GM21367 (cell line): ENCODE measurements around the gene A2M.

ENCODE experiments used
- ATAC-seq: cut with Tn5 transposase; IDR thresholded peaks from one replicate; pipeline ENCODE4 v1.9.1; 2021; ENCODE audit not compliant: unreplicated experiment

The A2M gene

DNA sequence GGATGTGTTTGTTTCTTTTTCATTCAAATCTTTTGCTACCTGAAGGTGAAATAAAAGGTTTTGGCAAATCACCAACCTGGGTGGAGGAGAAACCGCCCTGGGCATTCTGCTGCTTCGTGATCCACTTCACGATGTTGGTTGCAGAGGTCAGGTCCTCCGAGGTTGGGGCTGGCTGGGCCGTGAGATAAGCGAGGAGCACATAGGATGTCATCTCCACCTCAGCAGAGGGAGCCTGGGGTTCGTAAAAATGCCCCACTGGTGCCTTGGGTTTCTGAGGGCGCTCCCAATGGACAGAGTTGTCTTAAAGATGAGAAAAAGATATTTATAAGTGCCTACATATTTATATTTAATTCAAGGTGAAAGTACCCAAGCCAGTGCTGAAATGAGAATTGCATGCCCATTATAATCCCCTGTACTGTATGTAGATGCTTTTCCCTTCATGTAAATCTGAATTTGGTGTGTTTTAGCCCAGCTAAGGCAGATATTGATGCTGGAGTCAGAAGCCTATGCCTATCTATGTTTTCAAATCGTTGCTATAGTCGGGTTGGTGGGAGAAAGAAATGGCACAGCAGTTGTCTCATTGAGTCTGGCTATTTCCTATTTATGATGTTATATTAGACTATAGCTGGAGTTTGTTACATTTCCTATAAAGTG, 41.1 kb downstream of the A2M start:
- ATAC-seq: no peak

DNA sequence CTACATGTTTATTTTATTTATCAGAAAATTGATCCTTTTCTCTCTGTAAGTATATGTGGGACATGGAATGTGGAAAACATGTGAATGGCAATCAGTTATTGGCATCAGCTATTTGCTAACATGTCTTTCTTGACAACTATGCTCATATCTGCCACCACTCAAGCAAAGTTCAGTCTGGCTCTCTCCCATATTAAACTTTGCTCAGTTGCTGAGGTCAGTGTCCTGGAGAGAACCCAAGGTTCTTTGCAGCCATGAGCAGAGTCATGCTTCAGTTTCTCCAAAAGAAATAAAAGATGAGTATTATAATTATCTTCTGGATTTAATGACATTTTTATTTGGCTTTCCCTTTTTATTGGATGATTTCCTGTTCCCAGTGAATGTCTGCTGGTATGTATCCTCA, 42.6 kb downstream of the A2M start:
- ATAC-seq: no peak

DNA sequence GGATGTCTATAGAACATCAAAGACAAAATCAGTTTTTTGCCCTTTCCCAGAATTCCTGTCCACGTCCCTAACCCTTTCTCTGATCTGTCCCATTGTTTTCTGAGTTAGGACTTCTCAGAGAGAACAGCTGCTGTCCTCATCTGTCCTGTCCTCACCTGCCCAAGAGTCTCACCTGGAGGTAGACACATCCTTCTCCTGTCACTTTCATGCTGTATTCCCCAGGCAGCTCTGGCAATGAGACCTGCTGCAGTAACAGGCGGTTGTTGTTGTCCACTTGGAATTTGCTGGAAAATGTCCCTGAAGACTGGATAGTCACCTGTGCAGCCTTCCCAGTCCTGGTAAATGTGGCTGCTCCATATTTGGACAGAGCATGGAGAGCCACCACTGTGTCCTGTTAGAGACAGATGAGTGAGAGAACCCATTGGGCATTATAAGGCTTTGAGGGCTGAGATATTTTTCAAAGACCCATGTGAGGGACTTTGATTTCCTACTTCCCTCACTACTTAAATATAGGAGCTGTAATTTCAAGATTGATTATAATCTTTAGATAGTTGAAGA, 43.2 kb downstream of the A2M start:
- no peak for ATAC-seq

DNA sequence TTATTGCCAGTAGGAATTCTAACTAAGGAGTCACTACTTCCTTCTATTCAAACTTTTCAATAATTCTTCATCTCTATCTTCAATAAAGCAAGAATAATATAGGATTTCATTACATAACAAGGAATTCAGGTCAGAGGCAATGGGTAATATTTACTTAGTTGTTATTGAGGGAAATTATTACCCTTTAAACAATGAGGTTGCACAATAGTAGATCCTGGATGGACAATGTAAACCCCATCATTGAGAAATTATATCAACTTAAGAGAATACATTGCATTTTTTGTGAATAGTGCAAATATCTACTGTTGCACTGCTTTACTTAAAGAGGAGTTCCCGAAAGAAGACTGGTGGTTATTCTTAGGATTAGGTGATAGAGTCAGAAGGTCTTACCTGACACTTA, 43.8 kb downstream of the A2M start:
- ATAC-seq: no peak

DNA sequence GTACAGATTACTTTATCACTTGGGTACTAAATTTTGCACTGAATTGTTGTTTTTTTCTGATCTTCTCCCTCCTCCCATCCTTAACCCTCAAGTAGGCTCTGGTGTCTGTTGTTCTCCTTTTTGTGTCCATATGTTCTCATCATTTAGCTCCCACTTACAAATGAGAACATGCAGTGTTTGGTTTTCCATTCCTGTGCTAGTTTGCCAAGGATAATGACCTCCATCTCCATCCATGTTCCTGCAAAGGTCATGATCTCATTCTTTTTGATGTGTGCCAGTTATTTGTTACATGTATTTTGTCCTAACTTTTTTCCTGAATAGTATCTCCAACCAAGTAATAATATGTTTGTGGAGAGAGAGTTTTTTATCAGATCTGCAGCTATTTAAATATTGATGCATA, 44.2 kb downstream of the A2M start:
- ATAC-seq: no peak

DNA sequence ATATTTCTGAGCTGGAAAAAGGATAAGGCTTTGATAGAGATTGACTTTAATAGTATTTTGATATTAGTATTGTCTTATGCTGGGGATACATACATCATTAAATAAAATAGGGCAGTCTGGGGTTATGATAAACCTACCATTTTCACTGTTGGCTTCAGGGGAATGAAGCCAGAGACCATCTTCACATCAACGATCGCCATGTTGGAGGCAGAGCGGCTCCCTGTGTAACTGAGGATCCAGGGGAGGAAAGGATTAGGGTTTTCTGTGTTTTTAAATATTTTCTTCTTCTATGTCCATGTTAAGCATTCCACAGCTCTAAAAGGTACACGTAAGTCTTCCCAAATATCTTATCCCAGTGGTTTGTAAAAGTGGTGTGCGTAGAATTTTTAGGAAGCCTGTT, 45.4 kb downstream of the A2M start:
- ATAC-seq: no peak

DNA sequence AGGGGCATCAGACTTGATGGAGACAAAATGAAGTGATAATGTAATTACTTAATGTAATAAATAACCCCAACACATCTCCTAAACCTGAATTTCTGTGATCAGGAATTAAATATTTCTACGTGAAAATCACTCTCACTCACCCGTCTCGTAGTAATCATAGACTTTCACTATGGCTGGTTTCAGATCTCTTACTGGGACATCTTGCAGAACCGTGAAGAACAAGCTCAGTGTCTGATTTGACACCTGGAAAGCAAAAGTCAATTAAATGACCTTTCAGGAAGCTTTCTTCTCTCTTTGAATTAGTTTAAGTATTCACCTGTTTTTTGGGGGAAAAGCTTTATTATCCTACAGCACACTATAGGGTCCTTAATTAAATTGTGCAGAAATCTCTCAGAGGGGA, 47.1 kb downstream of the A2M start:
- no peak for ATAC-seq

DNA sequence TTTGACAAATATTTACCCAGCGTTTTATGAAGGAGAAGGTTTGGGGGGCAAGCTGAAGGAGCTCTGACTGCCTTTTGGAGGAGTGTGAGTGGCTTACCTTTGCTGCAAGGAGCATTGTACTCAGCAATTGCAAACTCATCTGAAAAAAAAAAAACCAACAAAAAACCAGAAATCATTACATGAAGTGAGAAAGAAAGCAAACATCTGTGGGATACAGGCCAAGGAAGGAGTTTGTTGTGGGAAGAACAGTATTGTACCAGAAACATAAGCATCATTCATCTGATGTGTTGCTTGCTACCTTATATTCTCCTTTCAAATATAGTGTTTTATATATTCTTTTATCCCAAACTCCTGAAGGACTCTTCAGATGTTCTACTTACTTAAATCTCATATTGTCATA, 47.6 kb downstream of the A2M start:
- no peak for ATAC-seq

DNA sequence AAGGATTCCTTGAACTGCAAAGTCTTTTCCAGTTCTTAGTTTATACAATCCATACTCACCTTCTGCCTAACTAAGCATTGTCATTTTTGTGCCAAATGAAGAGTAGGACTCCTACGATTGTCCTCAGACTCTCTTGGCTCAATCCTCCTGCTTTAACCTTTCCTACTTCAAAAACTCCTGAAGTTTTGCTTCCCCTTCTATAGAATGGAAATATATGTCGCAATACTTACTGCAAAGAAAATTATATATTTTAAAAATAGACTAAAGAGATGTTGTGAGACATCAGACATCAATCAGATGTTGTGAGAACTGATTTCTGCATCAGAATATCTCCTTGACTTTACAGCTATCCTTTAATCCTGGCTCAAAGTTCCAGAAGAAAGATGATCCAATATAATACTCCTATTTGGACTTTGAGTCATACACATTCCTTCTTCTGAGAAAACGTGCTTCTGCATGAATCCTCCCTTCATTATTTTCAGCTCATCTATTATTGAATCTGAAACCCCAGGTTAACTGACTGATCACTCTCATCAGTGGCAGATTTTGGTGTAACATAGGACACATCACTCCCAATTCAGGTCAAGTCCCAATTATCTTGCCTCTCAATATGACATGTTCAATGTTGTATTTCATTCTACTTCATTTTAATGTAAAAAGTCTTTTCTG, 48.8 kb downstream of the A2M start:
- ATAC-seq: no peak

DNA sequence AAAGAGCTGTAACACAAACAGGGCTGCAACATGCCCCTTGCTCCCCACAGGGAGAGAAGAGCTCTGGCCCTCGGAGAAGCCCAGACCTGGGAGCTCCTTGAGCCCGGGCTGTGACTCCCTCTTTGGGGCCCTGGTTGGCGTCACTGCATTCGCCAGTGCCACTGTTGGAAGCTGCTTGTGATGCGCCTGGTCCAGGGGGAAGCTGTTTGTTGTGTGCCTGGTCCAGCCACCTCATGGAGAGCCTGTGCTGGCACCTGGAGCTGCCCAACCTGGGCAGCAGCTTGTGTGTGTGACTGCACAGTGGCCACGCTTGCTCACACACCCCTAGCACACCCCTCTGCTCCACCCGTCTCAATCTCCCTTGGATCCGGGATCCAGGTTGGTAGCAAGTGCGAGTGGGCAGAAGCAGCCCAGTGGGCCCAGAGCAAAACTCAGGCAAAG, 49.5 kb downstream of the A2M start:
- ATAC-seq: no peak

DNA sequence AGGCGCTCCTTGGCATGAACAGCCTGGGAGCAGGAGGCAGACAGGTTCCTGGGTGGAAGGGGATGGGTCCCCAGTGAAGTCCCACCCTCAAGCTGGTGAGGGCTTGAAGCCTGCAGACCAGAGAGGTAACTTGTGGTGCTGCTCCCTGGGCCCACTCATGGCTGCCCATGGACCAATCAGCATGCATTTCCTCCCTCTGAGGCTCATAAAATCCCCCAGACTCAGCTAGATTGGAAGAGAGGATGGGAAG, 50.2 kb downstream of the A2M start:
- ATAC-seq: no peak

DNA sequence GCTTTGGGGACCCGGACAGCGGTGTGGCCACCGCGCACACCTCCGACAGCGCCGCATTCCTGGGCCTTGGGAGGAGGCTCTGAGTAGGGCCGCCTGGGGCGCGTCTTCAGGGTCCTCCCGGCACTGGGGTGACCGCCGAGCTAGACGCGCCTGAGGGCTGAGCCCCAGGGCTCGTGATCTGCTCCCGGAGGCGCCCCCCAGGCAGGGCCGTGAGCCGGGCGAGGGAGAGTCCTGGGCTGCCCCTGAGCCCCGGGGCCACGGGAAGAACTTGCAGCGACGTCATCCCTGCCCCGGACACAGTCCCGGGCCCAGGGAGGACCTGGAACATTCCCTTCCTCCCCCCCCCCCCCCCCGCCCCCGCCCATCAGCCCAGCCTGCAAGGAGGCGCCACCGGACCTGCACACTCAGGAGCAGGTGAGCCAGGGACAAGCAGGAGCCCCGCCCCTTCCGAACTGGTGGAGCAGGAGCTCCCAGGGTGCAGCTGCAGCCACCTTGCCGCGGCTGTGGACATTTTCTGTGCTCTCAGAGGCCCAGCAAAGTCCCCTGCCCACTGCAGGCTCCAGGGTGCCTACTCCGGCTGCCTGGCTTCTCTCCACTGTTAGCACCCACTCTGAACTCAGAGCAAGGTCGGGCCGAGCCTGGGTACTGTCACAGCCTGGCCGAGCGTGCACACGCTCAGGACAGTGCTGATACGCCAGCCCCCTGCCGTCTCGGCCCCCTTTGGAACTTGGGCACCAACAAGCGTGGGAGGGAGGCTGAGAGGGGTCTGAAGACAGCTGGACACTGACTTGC, 50.7 kb downstream of the A2M start:
- no peak for ATAC-seq

DNA sequence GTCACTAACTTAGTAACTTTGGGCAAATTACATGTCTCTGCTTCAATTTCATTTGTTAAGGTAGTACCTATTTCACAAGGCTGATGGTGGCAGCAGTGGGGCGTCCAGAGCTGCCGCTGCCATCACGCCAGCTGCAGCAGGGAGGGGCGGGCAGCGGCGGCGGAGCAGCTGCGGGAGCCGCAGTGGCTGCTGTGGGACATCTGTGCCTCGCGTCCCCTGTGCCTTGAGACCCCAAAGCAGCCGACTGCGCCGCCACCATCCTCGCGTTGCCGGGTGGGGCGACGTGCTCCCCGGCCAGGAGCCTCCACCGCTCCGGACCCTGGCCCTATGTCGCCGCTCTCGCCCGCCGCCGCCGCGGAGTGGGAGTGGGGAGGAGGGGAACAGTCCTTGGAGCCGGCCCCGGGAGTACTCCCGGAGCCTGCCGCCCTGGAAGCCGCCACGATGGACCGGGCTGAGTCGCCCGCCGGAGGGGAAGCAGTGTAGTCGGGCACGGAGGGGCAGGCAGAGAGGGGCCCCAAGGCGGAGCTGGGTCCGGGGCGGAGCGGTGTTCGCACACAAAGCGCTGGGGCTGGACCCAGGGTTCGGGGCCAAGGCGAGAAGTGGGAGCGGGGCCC, 51.4 kb downstream of the A2M start:
- ATAC-seq: no peak

DNA sequence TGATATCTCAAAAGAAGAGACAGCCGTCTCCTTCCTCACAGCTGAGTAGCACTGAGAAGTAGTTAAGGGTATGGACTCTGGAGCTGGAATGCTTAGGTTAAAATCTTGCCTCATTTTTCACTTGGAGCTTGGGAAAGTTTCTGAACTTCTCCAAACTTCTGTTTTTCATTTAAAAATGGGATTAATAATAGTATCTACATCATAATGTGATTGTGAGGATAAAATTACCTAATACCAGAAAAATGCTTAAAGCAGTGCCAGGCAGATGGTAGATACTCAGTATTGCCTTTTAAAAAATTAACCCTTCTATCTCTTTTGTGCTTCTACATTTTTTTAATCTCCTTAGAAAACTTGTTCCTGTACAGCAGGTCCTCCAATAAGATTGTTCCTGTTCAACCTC, 63.1 kb downstream of the A2M start:
- ATAC-seq: no peak

DNA sequence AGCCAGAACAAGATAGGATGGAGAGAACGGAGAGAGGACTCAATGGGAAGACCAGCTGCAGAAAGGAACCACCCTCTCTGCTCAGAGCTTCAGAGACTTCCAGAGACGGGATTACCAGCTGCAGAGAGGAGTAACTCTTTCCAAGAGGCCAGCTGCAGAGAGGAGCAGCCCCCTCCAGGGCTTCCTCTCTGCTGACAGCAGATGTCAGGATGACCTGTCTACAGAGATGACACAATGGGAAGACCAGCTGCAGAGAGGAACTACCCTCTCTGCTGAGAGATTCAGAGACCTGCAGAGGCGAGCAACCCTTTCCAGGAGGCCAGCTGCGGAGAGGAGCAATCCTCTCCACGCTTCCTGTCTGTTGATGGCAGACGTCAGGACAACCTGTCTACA, 64.6 kb downstream of the A2M start:
- no peak for ATAC-seq

DNA sequence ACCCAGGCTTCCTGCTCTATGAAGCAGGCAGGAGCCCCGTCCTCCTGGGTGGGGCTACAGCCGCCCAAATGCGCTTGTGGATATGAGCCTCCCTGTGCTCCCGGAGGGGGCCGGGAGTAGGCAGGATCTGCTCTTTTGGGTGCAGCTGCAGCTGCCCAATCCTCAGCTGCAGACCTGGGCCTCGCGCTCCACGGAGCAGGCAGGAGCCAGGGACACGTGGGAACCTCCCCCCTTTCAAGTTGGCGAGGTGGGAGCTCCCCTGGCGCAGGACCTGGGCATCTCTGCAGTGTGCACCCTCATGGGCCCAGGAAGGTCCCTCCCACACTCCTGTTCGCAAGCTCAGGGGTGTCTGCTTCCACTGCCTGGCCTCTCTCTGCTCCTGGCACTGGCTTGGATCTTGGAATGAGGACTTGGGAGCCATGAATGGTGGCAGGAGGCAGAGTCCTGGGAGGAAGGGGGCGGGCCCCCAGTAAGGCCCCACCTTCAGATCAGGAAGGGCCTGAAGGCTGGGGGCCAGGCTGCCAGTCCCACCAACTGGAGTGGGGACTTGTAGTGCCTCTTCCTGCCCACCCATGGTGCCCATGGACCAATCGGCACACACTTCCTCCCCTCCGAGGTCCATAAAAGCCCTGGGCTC, 65.1 kb downstream of the A2M start:
- ATAC-seq: no peak

DNA sequence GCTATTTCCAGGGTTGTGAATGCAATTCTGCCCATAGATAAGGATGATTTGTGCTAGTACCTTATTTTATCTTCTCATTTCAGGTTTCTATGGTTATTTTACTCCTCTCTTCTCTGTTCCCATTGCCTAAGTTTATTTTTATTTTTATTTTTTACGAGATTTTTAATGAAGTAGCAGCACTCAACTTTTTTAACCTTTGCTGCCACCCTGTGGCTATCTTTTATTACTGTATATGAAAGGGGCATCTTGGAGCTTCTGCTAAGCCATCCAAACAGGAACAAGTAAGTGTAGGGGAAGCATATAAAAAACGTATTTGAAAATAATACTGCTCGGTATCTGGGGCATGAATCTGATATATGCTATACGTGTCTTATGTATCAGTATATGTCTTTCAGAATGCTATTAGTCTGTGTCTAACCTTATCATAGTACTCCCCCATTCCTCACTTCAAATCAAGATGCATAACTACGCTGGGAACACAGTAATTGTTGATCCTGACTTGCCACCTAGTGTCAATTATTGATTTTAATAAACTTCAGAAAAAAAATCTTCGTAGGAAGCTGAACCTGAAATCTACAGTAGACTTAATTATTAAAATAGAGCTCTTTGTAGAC, 66.1 kb downstream of the A2M start:
- no peak for ATAC-seq

DNA sequence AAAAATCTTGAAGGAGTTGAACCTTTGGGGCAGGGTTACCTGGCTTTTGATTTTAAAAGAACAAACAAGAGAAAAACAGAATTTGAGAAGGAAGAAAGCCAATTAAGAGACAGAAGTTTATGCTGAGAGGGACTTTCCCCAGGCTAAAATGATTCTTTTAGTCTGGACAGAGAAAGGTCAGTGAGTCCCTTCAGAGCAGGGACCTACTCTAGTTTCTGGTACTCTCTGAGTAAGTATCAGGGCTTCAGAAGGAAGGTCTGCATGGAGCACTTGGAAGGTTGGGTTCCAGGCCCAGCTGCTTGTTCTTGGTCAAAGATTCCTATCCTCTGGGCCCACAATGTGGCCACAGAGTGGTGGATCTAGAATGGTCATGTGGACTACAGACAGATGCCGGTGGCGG, 66.8 kb downstream of the A2M start:
- ATAC-seq: no peak

DNA sequence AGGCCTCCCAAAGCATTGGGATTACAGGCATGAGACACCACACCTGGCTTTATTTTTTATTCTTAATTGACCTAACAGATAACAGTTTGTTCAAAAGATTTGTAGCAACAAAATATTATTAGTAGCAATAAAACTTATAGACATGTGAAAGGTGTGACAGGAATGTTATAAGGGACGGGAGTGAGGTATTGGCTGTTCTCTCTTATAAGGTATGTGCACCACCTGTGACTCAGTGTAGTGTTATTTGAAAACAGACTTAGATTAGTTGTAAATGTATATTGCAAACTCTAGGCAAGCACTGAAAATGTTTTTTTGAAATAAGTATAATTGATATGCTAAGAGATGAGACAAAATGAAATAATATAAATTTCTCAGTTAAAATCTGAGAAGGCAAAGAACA, 68.6 kb downstream of the A2M start:
- ATAC-seq: no peak

DNA sequence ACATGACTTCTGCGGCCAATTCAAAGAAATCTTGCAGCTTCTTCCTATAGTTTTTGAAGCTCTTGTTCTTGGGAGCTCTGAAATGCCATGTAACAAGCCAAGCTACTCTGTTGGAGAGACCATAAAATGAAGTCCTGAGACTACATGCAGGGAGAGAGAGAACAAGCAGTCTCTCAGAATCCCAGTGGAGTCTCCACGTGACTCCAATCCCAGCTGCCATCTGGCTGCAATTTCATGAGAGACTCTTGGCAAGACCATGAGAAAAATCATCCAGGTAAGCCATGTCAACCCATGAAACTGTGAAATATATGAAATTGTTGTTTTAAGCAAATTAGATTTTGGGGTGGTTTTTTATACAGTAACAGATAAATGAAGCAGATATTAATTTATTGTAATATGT, 72.0 kb downstream of the A2M start:
- no peak for ATAC-seq

DNA sequence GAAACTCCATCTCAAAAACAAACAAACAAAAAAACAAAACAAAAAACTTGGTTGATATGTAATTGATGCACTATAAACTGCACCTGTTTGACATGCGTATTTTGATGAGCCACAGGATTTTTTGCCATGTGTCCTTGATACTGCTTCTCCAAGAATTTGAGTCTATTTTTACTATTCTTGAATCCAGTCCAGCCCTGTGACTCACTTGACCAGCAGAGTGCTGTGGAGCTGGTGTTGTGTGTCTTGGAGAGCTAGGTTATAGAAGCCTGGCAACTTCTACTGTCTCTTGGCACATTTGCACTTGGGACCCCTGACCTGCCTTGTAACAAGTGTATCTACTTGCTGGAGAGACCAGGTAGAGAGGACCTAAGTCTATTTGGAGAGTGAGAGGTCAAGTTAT, 74.4 kb downstream of the A2M start:
- ATAC-seq: no peak
